Measurements from ENCODE around the gene KCNH3.

KCNH3 gene

GRCh38 chr12:49519574-49519936, 19.3 kb upstream of the KCNH3 start:
- Histone ChIP-seq H3K27me3 (ENCODE audit: insufficient read depth, low read length, poor library complexity, severe bottlenecking) (no peaks in the 10 kb centered on the region), H3K9ac (ENCODE audit: low read depth, low read length, poor library complexity, severe bottlenecking) (no peak overlapping the region), H4K20me1 (ENCODE audit: insufficient read depth, low read length, poor library complexity, severe bottlenecking) (no peaks in the 10 kb centered on the region), H3K4me3 (ENCODE audit: low read length, poor library complexity, severe bottlenecking) (no peak overlapping the region), H3F3A (ENCODE audit: low read depth) (no peaks in the 10 kb centered on the region), H3K4me1 (ENCODE audit: insufficient read depth, low read length, poor library complexity, severe bottlenecking) (no peaks in the 10 kb centered on the region), H3K36me3 (ENCODE audit: insufficient read depth, low read length) (peaks cover 14% of the 10 kb centered on the region; the same call in 1 of the 2 replicates), H3K4me2 (ENCODE audit: low read depth, low read length, poor library complexity, severe bottlenecking) (no peak overlapping the region), H3K9me2 (replicated peaks; ENCODE audit: low read depth, low read length) (no peaks in the 10 kb centered on the region), H3K79me2 (ENCODE audit: insufficient read depth, low read length) (no peaks in the 10 kb centered on the region), H2AFZ (ENCODE audit: low read length) (no peak overlapping the region), H3K9me3 (ENCODE audit: insufficient read depth, low read depth, low read length) (no peaks in the 10 kb centered on the region)
- TF ChIP-seq EZH2phosphoT487 (IDR thresholded peaks at IDR 0.05; ENCODE audit: borderline replicate concordance) (no peak), CTCF (conservative IDR thresholded peaks at IDR 0.05; ENCODE audit: low read length) (no peak)

- H3K9me2 ChIP-seq (replicated peaks; ENCODE audit: low read depth, low read length) = no peaks in the 10 kb centered on the region
- H3F3A ChIP-seq (ENCODE audit: low read depth) = no peaks in the 10 kb centered on the region
- no peaks in the 10 kb centered on the region for H3K27me3 ChIP-seq (ENCODE audit: insufficient read depth, low read length, poor library complexity, severe bottlenecking)
- TF ChIP-seq EZH2phosphoT487 (IDR thresholded peaks at IDR 0.05; ENCODE audit: borderline replicate concordance) (no peak), CTCF (conservative IDR thresholded peaks at IDR 0.05; ENCODE audit: low read length) (no peak)
- no peak overlapping the region for H3K4me2 ChIP-seq (ENCODE audit: low read depth, low read length, poor library complexity, severe bottlenecking)
- H4K20me1 ChIP-seq (ENCODE audit: insufficient read depth, low read length, poor library complexity, severe bottlenecking) = no peaks in the 10 kb centered on the region
- H3K9ac ChIP-seq (ENCODE audit: low read depth, low read length, poor library complexity, severe bottlenecking) = no peak overlapping the region
- H3K4me3 ChIP-seq (ENCODE audit: low read length, poor library complexity, severe bottlenecking) = no peak overlapping the region
- peaks cover 28% of the 10 kb centered on the region; the same call in 1 of the 2 replicates for H3K36me3 ChIP-seq (ENCODE audit: insufficient read depth, low read length)
- H2AFZ ChIP-seq (ENCODE audit: low read length) = no peak overlapping the region
- no peaks in the 10 kb centered on the region for H3K4me1 ChIP-seq (ENCODE audit: insufficient read depth, low read length, poor library complexity, severe bottlenecking)
- H3K9me3 ChIP-seq (ENCODE audit: insufficient read depth, low read depth, low read length) = no peaks in the 10 kb centered on the region
- no peaks in the 10 kb centered on the region for H3K79me2 ChIP-seq (ENCODE audit: insufficient read depth, low read length)
Measured at GRCh38 chr12:49521389-49521788, 17.4 kb upstream of the KCNH3 start.

GRCh38 chr12:49524660-49525324, 14.0 kb upstream of the KCNH3 start:
- H3K4me1 ChIP-seq (ENCODE audit: insufficient read depth, low read length, poor library complexity, severe bottlenecking) = no peaks in the 10 kb centered on the region
- TF ChIP-seq EZH2phosphoT487 (IDR thresholded peaks at IDR 0.05; ENCODE audit: borderline replicate concordance) = no peak
- TF ChIP-seq CTCF (conservative IDR thresholded peaks at IDR 0.05; ENCODE audit: low read length) = no peak
- no peaks in the 10 kb centered on the region for H3F3A ChIP-seq (ENCODE audit: low read depth)
- H3K79me2 ChIP-seq (ENCODE audit: insufficient read depth, low read length) = no peaks in the 10 kb centered on the region
- no peaks in the 10 kb centered on the region for H3K9me3 ChIP-seq (ENCODE audit: insufficient read depth, low read depth, low read length)
- no peaks in the 10 kb centered on the region for H3K9me2 ChIP-seq (replicated peaks; ENCODE audit: low read depth, low read length)
- no peaks in the 10 kb centered on the region for H3K27me3 ChIP-seq (ENCODE audit: insufficient read depth, low read length, poor library complexity, severe bottlenecking)
- peaks cover 29% of the 10 kb centered on the region; the same call in 1 of the 2 replicates for H3K36me3 ChIP-seq (ENCODE audit: insufficient read depth, low read length)
- no peak overlapping the region for H3K9ac ChIP-seq (ENCODE audit: low read depth, low read length, poor library complexity, severe bottlenecking)
- no peak overlapping the region for H3K4me2 ChIP-seq (ENCODE audit: low read depth, low read length, poor library complexity, severe bottlenecking)
- H3K4me3 ChIP-seq (ENCODE audit: low read length, poor library complexity, severe bottlenecking) = no peak overlapping the region
- no peaks in the 10 kb centered on the region for H4K20me1 ChIP-seq (ENCODE audit: insufficient read depth, low read length, poor library complexity, severe bottlenecking)
- H2AFZ ChIP-seq (ENCODE audit: low read length) = no peak overlapping the region
